ENCODE data around the gene CISD2.
A peak's percentile ranks its signal among the peaks of the same experiment; 100 is the strongest.
"Not testable (repeated sequence)": the region's sequence is repeated elsewhere in the genome, so short reads cannot be mapped to it uniquely, and the experiment has no call there.

CISD2 gene

GRCh38 chr4:102868781-102869568 is at the start of gene CISD2:
TSS of gene CISD2 (plus strand) at chr4:102868992. CDS start at chr4:102869085, 93 bp downstream.
- TF ChIP-seq CTCF (IDR thresholded peaks at IDR 0.05; ENCODE audit: low read depth, low read length): no peak
- DNase-seq (ENCODE audit: extremely low read depth, low read depth): peak; percentile 74

- not testable (repeated sequence) for DNase-seq (ENCODE audit: extremely low read depth, low read depth)
Measured at GRCh38 chr4:102819100-102819499, 49.7 kb upstream of the CISD2 start.

- no peak for DNase-seq (ENCODE audit: extremely low read depth, low read depth)
- TF ChIP-seq CTCF (IDR thresholded peaks at IDR 0.05; ENCODE audit: low read depth, low read length): no peak
Measured at GRCh38 chr4:102819588-102820365, 49.0 kb upstream of the CISD2 start.

- no peak for DNase-seq (ENCODE audit: extremely low read depth, low read depth)
- no peak for TF ChIP-seq CTCF (IDR thresholded peaks at IDR 0.05; ENCODE audit: low read depth, low read length)
Measured at GRCh38 chr4:102823464-102823863, 45.3 kb upstream of the CISD2 start.

- DNase-seq (ENCODE audit: extremely low read depth, low read depth): no peak
- TF ChIP-seq CTCF (IDR thresholded peaks at IDR 0.05; ENCODE audit: low read depth, low read length): no peak
Measured at GRCh38 chr4:102823897-102824296, 44.9 kb upstream of the CISD2 start.

- no peak for DNase-seq (ENCODE audit: extremely low read depth, low read depth)
- TF ChIP-seq CTCF (IDR thresholded peaks at IDR 0.05; ENCODE audit: low read depth, low read length): no peak
Measured at GRCh38 chr4:102824398-102824797, 44.4 kb upstream of the CISD2 start.

- no peak for TF ChIP-seq CTCF (IDR thresholded peaks at IDR 0.05; ENCODE audit: low read depth, low read length)
Measured at GRCh38 chr4:102825261-102826091, 43.3 kb upstream of the CISD2 start.

More at GRCh38 chr4:102825261-102826091, 43.3 kb upstream of the CISD2 start:
- DNase-seq (ENCODE audit: extremely low read depth, low read depth): peak; percentile 35

Measured in AG09319 (cell line).